Trophoblast cell (in vitro differentiated cells and primary cell): ENCODE measurements around the gene UVSSA.

Source experiments
- DNase-seq, 2 donors: peaks; one replicate each; pipeline ENCODE4 v3.0.0-alpha.2; 2016
- H2AFZ ChIP-seq: 2 replicates; pipeline ENCODE4 v1.6.1; 2013; ENCODE audit warnings: low read length, moderate library complexity, mild to moderate bottlenecking; ENCODE audit not compliant: insufficient read depth, poor library complexity
- H2AK5ac ChIP-seq: 2 replicates; pipeline ENCODE4 v1.6.1; 2013; ENCODE audit warnings: mild to moderate bottlenecking, low read length
- H2BK120ac ChIP-seq: 2 replicates; pipeline ENCODE4 v1.6.1; 2013; ENCODE audit warnings: low read length, mild to moderate bottlenecking, moderate library complexity; ENCODE audit not compliant: insufficient read depth, poor library complexity
- H2BK12ac ChIP-seq: 2 replicates; pipeline ENCODE4 v1.6.1; 2013; ENCODE audit warnings: mild to moderate bottlenecking, low read length, moderate library complexity
- H2BK5ac ChIP-seq: 2 replicates; pipeline ENCODE4 v1.6.1; 2013; ENCODE audit warnings: low read length, low read depth, moderate library complexity, mild to moderate bottlenecking; ENCODE audit not compliant: poor library complexity
- H3K14ac ChIP-seq: 2 replicates; pipeline ENCODE4 v1.6.1; 2013; ENCODE audit warnings: mild to moderate bottlenecking, low read length
- H3K18ac ChIP-seq: 2 replicates; pipeline ENCODE4 v1.6.1; 2013; ENCODE audit warnings: mild to moderate bottlenecking, low read length
- H3K23ac ChIP-seq: 2 replicates; pipeline ENCODE4 v1.6.1; 2013; ENCODE audit warnings: low read length
- H3K27ac ChIP-seq: 2 replicates; pipeline ENCODE4 v1.5.1; 2013; ENCODE audit warnings: low read depth, mild to moderate bottlenecking, inconsistent platforms, low read length, moderate library complexity
- H3K27me3 ChIP-seq: 2 replicates; pipeline ENCODE4 v1.6.1; 2013; ENCODE audit warnings: inconsistent platforms, mild to moderate bottlenecking, low read length, moderate library complexity; ENCODE audit not compliant: insufficient read depth
- H3K36me3 ChIP-seq, 2 experiments: 1 replicate in 1 of 2; 2 replicates in 1 of 2; pipeline ENCODE4 v1.6.1; 2013; ENCODE audit warnings: low read length in 2 of 2, mild to moderate bottlenecking in 2 of 2, moderate library complexity in 1 of 2; ENCODE audit not compliant: insufficient read depth in 2 of 2, control insufficient read depth in 1 of 2
- H3K4ac ChIP-seq: 2 replicates; pipeline ENCODE4 v1.6.1; 2013; ENCODE audit warnings: low read depth, mild to moderate bottlenecking, low read length, moderate library complexity
- H3K4me1 ChIP-seq, 2 experiments: 1 replicate in 1 of 2; 2 replicates in 1 of 2; pipeline ENCODE4 v1.6.1; 2013; ENCODE audit warnings: low read length in 2 of 2, mild to moderate bottlenecking in 2 of 2, moderate library complexity in 1 of 2; ENCODE audit not compliant: insufficient read depth in 2 of 2, control insufficient read depth in 1 of 2
- H3K4me2 ChIP-seq: 2 replicates; pipeline ENCODE4 v1.6.1; 2013; ENCODE audit warnings: inconsistent platforms, mild to moderate bottlenecking, low read length, moderate library complexity
- H3K4me3 ChIP-seq: 2 replicates; pipeline ENCODE4 v1.5.1; 2013; ENCODE audit warnings: mild to moderate bottlenecking, low read depth, low read length, inconsistent platforms
- H3K79me1 ChIP-seq: one replicate; pipeline ENCODE4 v1.6.1; 2013; ENCODE audit warnings: low read length
- H3K79me2 ChIP-seq: 2 replicates; pipeline ENCODE4 v1.6.1; 2013; ENCODE audit warnings: low read length, mild to moderate bottlenecking; ENCODE audit not compliant: control insufficient read depth, insufficient read depth, poor library complexity
- H3K9ac ChIP-seq: 2 replicates; pipeline ENCODE4 v1.6.1; 2013; ENCODE audit warnings: mild to moderate bottlenecking, low read length
- H3K9me3 ChIP-seq: 2 replicates; pipeline ENCODE4 v1.6.1; 2013; ENCODE audit warnings: low read depth, mild to moderate bottlenecking, control low read depth, inconsistent platforms, low read length; ENCODE audit not compliant: insufficient read depth
- H4K12ac ChIP-seq: 2 replicates; pipeline ENCODE4 v1.6.1; 2013; ENCODE audit warnings: low read depth, mild to moderate bottlenecking, low read length, moderate library complexity
- H4K8ac ChIP-seq: 2 replicates; pipeline ENCODE4 v1.6.1; 2013; ENCODE audit warnings: low read depth, mild to moderate bottlenecking, low read length, moderate library complexity
- H4K91ac ChIP-seq: one replicate; pipeline ENCODE4 v1.6.1; 2013; ENCODE audit warnings: low read depth, mild to moderate bottlenecking, low read length, moderate library complexity
- WGBS: extraction: QIAGEN DNeasy Blood & Tissue Kit; methylation state at CpG from one replicate; pipeline ENCODE4 v1.1.7; 2013; ENCODE audit warnings: missing lambda C conversion rate; ENCODE audit not compliant: insufficient read length, insufficient coverage; ENCODE audit errors: extremely low coverage; 5-methylcytosine and 5-hydroxymethylcytosine counted together

UVSSA gene

GRCh38 chr4:1299301-1299860 is 47.6 kb upstream of the UVSSA start:
- no peak for DNase-seq
- no peak overlapping the region for H3K4me3 ChIP-seq
- H2AFZ ChIP-seq, result no peak overlapping the region
- no peak overlapping the region for H4K8ac ChIP-seq
- peaks cover 2% of the 10 kb centered on the region for H3K9me3 ChIP-seq
- H3K23ac ChIP-seq, result no peak overlapping the region
- no peak overlapping the region for H4K91ac ChIP-seq
- H3K14ac ChIP-seq, result no peak overlapping the region
- peaks cover 0 to 3% of the 10 kb centered on the region in 2 experiments for H3K4me1 ChIP-seq
- no peaks in the 10 kb centered on the region for H3K79me1 ChIP-seq
- H2BK12ac ChIP-seq, result no peak overlapping the region
- H3K27me3 ChIP-seq, result no peaks in the 10 kb centered on the region
- H3K4ac ChIP-seq, result peak overlapping the region; percentile 85
- no CpG with 5 or more reads among the region's 15 CpGs for WGBS
- H4K12ac ChIP-seq, result no peak overlapping the region
- peaks cover 26% of the 10 kb centered on the region for H3K79me2 ChIP-seq
- H2AK5ac ChIP-seq, result no peak overlapping the region
- peaks cover 44 to 52% of the 10 kb centered on the region in 2 experiments for H3K36me3 ChIP-seq
- H3K18ac ChIP-seq, result peak overlapping the region; percentile 46
- no peak overlapping the region for H2BK120ac ChIP-seq
- no peak overlapping the region for H3K27ac ChIP-seq
- no peak overlapping the region for H2BK5ac ChIP-seq
- no peak overlapping the region for H3K9ac ChIP-seq
- no peak overlapping the region for H3K4me2 ChIP-seq

- H4K12ac ChIP-seq, result no peak overlapping the region
- H3K4me2 ChIP-seq, result no peak overlapping the region
- no CpG with 5 or more reads among the region's 40 CpGs for WGBS
- no peak overlapping the region for H3K14ac ChIP-seq
- H3K4ac ChIP-seq, result peak overlapping the region; percentile 19
- no peak overlapping the region for H4K8ac ChIP-seq
- no peak overlapping the region for H3K23ac ChIP-seq
- H3K27me3 ChIP-seq, result no peaks in the 10 kb centered on the region
- peak; percentile 98 to 99 for DNase-seq
- no peak overlapping the region for H2BK12ac ChIP-seq
- H3K79me1 ChIP-seq, result no peaks in the 10 kb centered on the region
- peaks cover 23% of the 10 kb centered on the region for H3K79me2 ChIP-seq
- no peak overlapping the region for H4K91ac ChIP-seq
- no peak overlapping the region for H3K4me3 ChIP-seq
- no peak overlapping the region for H3K27ac ChIP-seq
- H2AK5ac ChIP-seq, result no peak overlapping the region
- H3K9ac ChIP-seq, result no peak overlapping the region
- H3K36me3 ChIP-seq, result peaks cover 49 to 50% of the 10 kb centered on the region in 2 experiments
- no peak overlapping the region for H2BK5ac ChIP-seq
- no peak overlapping the region for H2AFZ ChIP-seq
- peak overlapping the region; percentile 14 for H3K18ac ChIP-seq
- no peak overlapping the region for H2BK120ac ChIP-seq
- peaks cover 2% of the 10 kb centered on the region for H3K9me3 ChIP-seq
- peaks cover 2 to 3% of the 10 kb centered on the region in 2 experiments for H3K4me1 ChIP-seq
These were observed 46.2 kb upstream of the UVSSA start for GRCh38 chr4:1300466-1301455.

GRCh38 chr4:1302159-1302558 is 44.8 kb upstream of the UVSSA start:
- H3K9ac ChIP-seq, result no peak overlapping the region
- peaks cover 18% of the 10 kb centered on the region for H3K79me2 ChIP-seq
- WGBS, result no CpG with 5 or more reads among the region's 4 CpGs
- H4K91ac ChIP-seq, result no peak overlapping the region
- peaks cover 40 to 49% of the 10 kb centered on the region in 2 experiments for H3K36me3 ChIP-seq
- H3K27me3 ChIP-seq, result no peaks in the 10 kb centered on the region
- peaks cover 2% of the 10 kb centered on the region for H3K9me3 ChIP-seq
- no peak overlapping the region for H2BK12ac ChIP-seq
- no peak overlapping the region for H2BK5ac ChIP-seq
- H2AFZ ChIP-seq, result no peak overlapping the region
- no peak overlapping the region for H2BK120ac ChIP-seq
- H3K14ac ChIP-seq, result no peak overlapping the region
- H3K4me1 ChIP-seq, result peaks cover 0 to 2% of the 10 kb centered on the region in 2 experiments
- no peak overlapping the region for H2AK5ac ChIP-seq
- H3K4me3 ChIP-seq, result no peak overlapping the region
- H3K18ac ChIP-seq, result no peak overlapping the region
- no peak overlapping the region for H4K8ac ChIP-seq
- no peak for DNase-seq
- H3K4me2 ChIP-seq, result no peak overlapping the region
- no peak overlapping the region for H3K4ac ChIP-seq
- no peak overlapping the region for H3K27ac ChIP-seq
- H3K79me1 ChIP-seq, result no peaks in the 10 kb centered on the region
- no peak overlapping the region for H4K12ac ChIP-seq
- no peak overlapping the region for H3K23ac ChIP-seq

GRCh38 chr4:1305261-1305711 is 41.7 kb upstream of the UVSSA start:
- no peaks in the 10 kb centered on the region for H3K79me1 ChIP-seq
- H3K18ac ChIP-seq, result no peak overlapping the region
- H3K4me1 ChIP-seq, result peaks cover 13 to 22% of the 10 kb centered on the region in 2 experiments
- no peak overlapping the region for H2BK12ac ChIP-seq
- H4K12ac ChIP-seq, result no peak overlapping the region
- no peak overlapping the region for H2BK120ac ChIP-seq
- H3K79me2 ChIP-seq, result peaks cover 16% of the 10 kb centered on the region
- H2AFZ ChIP-seq, result no peak overlapping the region
- no peaks in the 10 kb centered on the region for H3K27me3 ChIP-seq
- H3K4ac ChIP-seq, result no peak overlapping the region
- no peak overlapping the region for H3K23ac ChIP-seq
- WGBS, result no CpG with 5 or more reads among the region's 13 CpGs
- H4K91ac ChIP-seq, result no peak overlapping the region
- peaks cover 12 to 33% of the 10 kb centered on the region in 2 experiments for H3K36me3 ChIP-seq
- H3K4me2 ChIP-seq, result no peak overlapping the region
- H3K4me3 ChIP-seq, result no peak overlapping the region
- no peak overlapping the region for H3K9ac ChIP-seq
- H3K14ac ChIP-seq, result no peak overlapping the region
- H2AK5ac ChIP-seq, result no peak overlapping the region
- peaks cover under 1% of the 10 kb centered on the region for H3K9me3 ChIP-seq
- DNase-seq, result peak; percentile 63 to 70
- H4K8ac ChIP-seq, result no peak overlapping the region
- H3K27ac ChIP-seq, result no peak overlapping the region
- no peak overlapping the region for H2BK5ac ChIP-seq
